MM.1S (cell line): ENCODE measurements around the gene MYO9B.

Experiments
- CTCF ChIP-seq: fragments of 300-600 bp; sonication (generic); IDR thresholded peaks from 2 replicates; pipeline ENCODE4 v1.5.1; 2016; ENCODE audit warnings: antibody characterized with exemption, low read length, mixed read lengths
- EZH2phosphoT487 ChIP-seq: fragments of 300-600 bp; sonication (generic); IDR thresholded peaks from 2 replicates; pipeline ENCODE4 v1.6.1; 2018; ENCODE audit warnings: antibody characterized with exemption, low read length

GRCh38 chr19:17043744-17044143 is 31.8 kb upstream of the MYO9B start:
- TF ChIP-seq EZH2phosphoT487 (no peak), CTCF (no peak)
